ENCODE results near the gene PRKCQ. TPM values are rescaled to one million over a fixed set of nuclear protein-coding genes. Genes with fewer than 3 reads are reported as not detected.

PRKCQ gene
- total and polyA plus RNA-seq, 2 of the 13 experiments (the other 11 are each of a cell fraction or from before 2014, with no cell fraction given), result 0.13 to 0.35 TPM

- TF ChIP-seq POLR2G (IDR thresholded peaks at IDR 0.05; ENCODE audit: low read depth, low read length) (peak; percentile 78), MLLT10 (CRISPR knock-in tag; IDR thresholded peaks at IDR 0.05) (no peak), ERF (CRISPR knock-in tag; IDR thresholded peaks at IDR 0.05) (peak; percentile 48; the same call in 1 of the 2 replicates), ZKSCAN5 (CRISPR knock-in tag; IDR thresholded peaks at IDR 0.05) (no peak), ATF3 (CRISPR knock-in tag; IDR thresholded peaks at IDR 0.05) (no peak), NONO (IDR thresholded peaks at IDR 0.05) (no peak), NONO (CRISPR knock-in tag; conservative IDR thresholded peaks at IDR 0.05) (no peak), ZC3H4 (CRISPR knock-in tag; IDR thresholded peaks at IDR 0.05; ENCODE audit: borderline replicate concordance) (no peak), ZNF138 (CRISPR knock-in tag; IDR thresholded peaks at IDR 0.05; ENCODE audit: low read depth) (no peak), UBTF (CRISPR knock-in tag; IDR thresholded peaks at IDR 0.05) (peak; percentile 96), HNRNPH1 (optimal IDR thresholded peaks at IDR 0.05; ENCODE audit: low read depth, low read length) (no peak), ZFP62 (CRISPR knock-in tag; IDR thresholded peaks at IDR 0.05) (no peak), MBD4 (IDR thresholded peaks at IDR 0.05; ENCODE audit: borderline replicate concordance, low read length) (no peak), TERF1 (CRISPR knock-in tag; IDR thresholded peaks at IDR 0.05) (0 out of 2 replicates have a peak, but pooled peaks have one; percentile 12), THRA (CRISPR knock-in tag; IDR thresholded peaks at IDR 0.05; ENCODE audit: borderline replicate concordance) (no peak), CBFB (CRISPR knock-in tag; IDR thresholded peaks at IDR 0.05) (no peak), ZFX (CRISPR knock-in tag; IDR thresholded peaks at IDR 0.05; ENCODE audit: low read depth) (peak; percentile 67), MIXL1 (CRISPR knock-in tag; IDR thresholded peaks at IDR 0.05) (no peak), THAP8 (CRISPR knock-in tag; IDR thresholded peaks at IDR 0.05; ENCODE audit: borderline replicate concordance) (no peak)
- TF ChIP-seq, protein P1, sequence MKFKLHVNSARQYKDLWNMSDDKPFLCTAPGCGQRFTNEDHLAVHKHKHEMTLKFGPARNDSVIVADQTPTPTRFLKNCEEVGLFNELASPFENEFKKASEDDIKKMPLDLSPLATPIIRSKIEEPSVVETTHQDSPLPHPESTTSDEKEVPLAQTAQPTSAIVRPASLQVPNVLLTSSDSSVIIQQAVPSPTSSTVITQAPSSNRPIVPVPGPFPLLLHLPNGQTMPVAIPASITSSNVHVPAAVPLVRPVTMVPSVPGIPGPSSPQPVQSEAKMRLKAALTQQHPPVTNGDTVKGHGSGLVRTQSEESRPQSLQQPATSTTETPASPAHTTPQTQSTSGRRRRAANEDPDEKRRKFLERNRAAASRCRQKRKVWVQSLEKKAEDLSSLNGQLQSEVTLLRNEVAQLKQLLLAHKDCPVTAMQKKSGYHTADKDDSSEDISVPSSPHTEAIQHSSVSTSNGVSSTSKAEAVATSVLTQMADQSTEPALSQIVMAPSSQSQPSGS (CRISPR knock-in tag; IDR thresholded peaks at IDR 0.05), result no peak
- TF ChIP-seq, protein P2, sequence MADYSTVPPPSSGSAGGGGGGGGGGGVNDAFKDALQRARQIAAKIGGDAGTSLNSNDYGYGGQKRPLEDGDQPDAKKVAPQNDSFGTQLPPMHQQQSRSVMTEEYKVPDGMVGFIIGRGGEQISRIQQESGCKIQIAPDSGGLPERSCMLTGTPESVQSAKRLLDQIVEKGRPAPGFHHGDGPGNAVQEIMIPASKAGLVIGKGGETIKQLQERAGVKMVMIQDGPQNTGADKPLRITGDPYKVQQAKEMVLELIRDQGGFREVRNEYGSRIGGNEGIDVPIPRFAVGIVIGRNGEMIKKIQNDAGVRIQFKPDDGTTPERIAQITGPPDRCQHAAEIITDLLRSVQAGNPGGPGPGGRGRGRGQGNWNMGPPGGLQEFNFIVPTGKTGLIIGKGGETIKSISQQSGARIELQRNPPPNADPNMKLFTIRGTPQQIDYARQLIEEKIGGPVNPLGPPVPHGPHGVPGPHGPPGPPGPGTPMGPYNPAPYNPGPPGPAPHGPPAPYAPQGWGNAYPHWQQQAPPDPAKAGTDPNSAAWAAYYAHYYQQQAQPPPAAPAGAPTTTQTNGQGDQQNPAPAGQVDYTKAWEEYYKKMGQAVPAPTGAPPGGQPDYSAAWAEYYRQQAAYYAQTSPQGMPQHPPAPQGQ (CRISPR knock-in tag; IDR thresholded peaks at IDR 0.05; ENCODE audit: borderline replicate concordance), result no peak
These were observed 378 bp upstream of the PRKCQ start (continued) for GRCh38 chr10:6580279-6581029.

All from HepG2 (cell line).